PC-9 (cell line): Measurements from ENCODE around the gene RAC3. TPM values are rescaled to one million over a fixed set of nuclear protein-coding genes. Genes with fewer than 3 reads are reported as not detected.

Experiments used
- BruUV-seq: library from RNA; stranded (reverse); fragments of 400-500 nt; replicated peaks from 2 replicates; lab custom pipeline; 2021; lab: Mats Ljungman, UMichigan
- CTCF ChIA-PET: fragments of 300-600 bp; sonication (Branson Sonifier 250); formaldehyde crosslinking; loops from one replicate; lab custom pipeline; 2022; ENCODE audit warnings: antibody characterized with exemption; lab: Charles Lee
- POLR2A ChIA-PET: fragments of 300-600 bp; sonication (Branson Sonifier 250); formaldehyde crosslinking; loops from one replicate; lab custom pipeline; 2022; ENCODE audit warnings: antibody characterized with exemption; ENCODE audit not compliant: unreplicated experiment; lab: Charles Lee
- DNase-seq, 2 experiments: peaks; one replicate each; pipeline versions ENCODE4 v3.0.0 to v3.0.0-alpha.2; 2015 to 2022; ENCODE audit warnings: mixed read lengths in 1 of 2
- H2AFZ ChIP-seq: fragments of 200-600 bp; sonication (generic); 2 replicates; pipeline ENCODE4 v1.8.1; 2017; ENCODE audit warnings: antibody characterized with exemption
- H3F3A ChIP-seq: fragments of 200-600 bp; sonication (generic); 2 replicates; pipeline ENCODE4 v1.8.1; 2017; ENCODE audit warnings: antibody characterized with exemption, mild to moderate bottlenecking, low read depth; ENCODE audit not compliant: insufficient read depth
- H3K27ac ChIP-seq: fragments of 200-600 bp; sonication (generic); 2 replicates; pipeline ENCODE4 v1.6.1; 2016; ENCODE audit warnings: mixed run types
- H3K27me3 ChIP-seq: fragments of 200-600 bp; sonication (generic); 2 replicates; pipeline ENCODE4 v1.6.1; 2016; ENCODE audit warnings: low read depth, mixed run types; ENCODE audit not compliant: insufficient read depth
- H3K36me3 ChIP-seq: fragments of 200-600 bp; sonication (generic); 2 replicates; pipeline ENCODE4 v1.6.1; 2016; ENCODE audit warnings: low read depth, mixed run types
- H3K4me1 ChIP-seq: fragments of 200-600 bp; sonication (generic); replicated peaks from 2 replicates; pipeline ENCODE4 v1.6.1; 2016; ENCODE audit warnings: mixed run types; ENCODE audit not compliant: insufficient read depth
- H3K4me2 ChIP-seq: fragments of 200-600 bp; sonication (generic); 2 replicates; pipeline ENCODE4 v1.6.1; 2017; ENCODE audit warnings: mixed run types
- H3K4me3 ChIP-seq: fragments of 200-600 bp; sonication (generic); 2 replicates; pipeline ENCODE4 v1.6.1; 2016; ENCODE audit warnings: mixed run types
- H3K79me2 ChIP-seq: fragments of 200-600 bp; sonication (generic); 2 replicates; pipeline ENCODE4 v1.6.1; 2017; ENCODE audit warnings: low read depth, mixed run types
- H3K9me2 ChIP-seq: fragments of 200-600 bp; sonication (generic); 2 replicates; pipeline ENCODE4 v1.8.1; 2017; ENCODE audit warnings: mild to moderate bottlenecking; ENCODE audit not compliant: insufficient read depth
- H3K9me3 ChIP-seq: fragments of 200-600 bp; sonication (generic); 2 replicates; pipeline ENCODE4 v1.8.1; 2016; ENCODE audit warnings: low read depth; ENCODE audit not compliant: insufficient read depth
- H4K20me1 ChIP-seq: fragments of 200-600 bp; sonication (generic); 2 replicates; pipeline ENCODE4 v1.8.1; 2017; ENCODE audit not compliant: insufficient read depth
- EZH2 ChIP-seq: fragments of 200-600 bp; sonication (generic); IDR thresholded peaks from 2 replicates; pipeline ENCODE4 v1.8.0; 2017; ENCODE audit warnings: antibody characterized with exemption, low read depth
- intact Hi-C: fragments of 100-400 bp; cut with micrococcal nuclease; formaldehyde crosslinking; loops from one replicate; pipeline ENCODE4 v1.10.0; 2022; ENCODE audit not compliant: unreplicated experiment
- total RNA-seq: library from RNA; stranded (reverse); gene quantifications from 2 replicates; pipeline ENCODE4 v1.2.3, GENCODE V29; 2021
- TF ChIP-seq, protein P1 (sequence below): fragments of 200-600 bp; sonication (generic); conservative IDR thresholded peaks from 2 replicates; pipeline ENCODE4 v1.6.1; 2017; ENCODE audit warnings: mixed run types, antibody characterized with exemption, mild to moderate bottlenecking, moderate library complexity

The RAC3 gene
- total RNA-seq, 1 experiment from 2014 or later, result 32.3 TPM

DNA sequence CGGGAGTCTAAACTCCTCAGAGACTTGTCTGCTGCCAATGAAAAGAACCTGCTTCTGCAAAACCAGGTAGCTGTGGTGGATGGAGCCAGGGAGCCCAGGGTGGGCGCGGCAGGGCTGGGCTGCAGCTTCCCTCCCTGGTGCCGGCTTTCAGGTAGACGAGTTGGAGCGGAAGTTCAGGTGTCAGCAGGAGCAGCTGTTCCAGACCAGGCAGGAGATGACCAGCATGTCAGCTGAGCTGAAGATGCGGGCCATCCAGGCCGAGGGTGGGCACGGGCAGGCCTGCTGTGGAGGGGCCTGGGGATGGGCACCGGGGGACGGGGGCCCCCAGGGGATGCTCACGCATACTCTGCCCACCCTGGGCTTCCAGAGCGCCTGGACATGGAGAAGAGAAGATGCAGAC lies 3.2 kb upstream of the RAC3 start:
- CTCF ChIA-PET, result no interaction called here

DNA sequence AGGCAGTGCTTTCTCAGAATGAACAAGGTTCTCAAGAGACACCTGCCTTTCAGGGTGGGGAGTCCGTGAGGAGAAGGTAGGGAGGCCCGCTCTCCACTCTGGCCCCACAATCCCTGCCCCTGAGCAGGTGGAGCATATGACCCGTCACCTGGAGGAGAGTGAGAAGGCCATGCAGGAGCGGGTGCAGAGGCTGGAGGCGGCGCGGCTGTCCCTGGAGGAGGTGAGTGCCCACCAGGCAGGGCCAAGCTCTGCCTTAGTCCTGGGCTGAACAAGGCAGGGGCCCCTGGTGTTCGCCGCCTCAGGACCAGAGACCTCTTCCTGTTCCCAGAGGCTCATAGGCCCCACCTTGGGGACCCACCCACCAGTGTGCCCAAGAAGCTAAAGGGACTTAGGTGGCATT lies 2.5 kb upstream of the RAC3 start:
- BruUV-seq, result no TSS peak
- no peak overlapping the region for H3K27ac ChIP-seq
- no peaks in the 10 kb centered on the region for H3K36me3 ChIP-seq
- H3K79me2 ChIP-seq, result no peaks in the 10 kb centered on the region
- no peaks in the 10 kb centered on the region for H3K27me3 ChIP-seq
- no peak overlapping the region for H3K4me2 ChIP-seq
- peaks cover 3% of the 10 kb centered on the region; the same call in 1 of the 2 replicates for H3K4me1 ChIP-seq
- intact Hi-C loops, result no loop called here
- CTCF ChIA-PET, result no interaction called here
- no peak for DNase-seq
- H3K4me3 ChIP-seq, result no peak overlapping the region
- no peaks in the 10 kb centered on the region for H3F3A ChIP-seq
- H4K20me1 ChIP-seq, result no peaks in the 10 kb centered on the region
- no peaks in the 10 kb centered on the region for H3K9me3 ChIP-seq
- POLR2A ChIA-PET, result no interaction called here
- TF ChIP-seq, protein P1, sequence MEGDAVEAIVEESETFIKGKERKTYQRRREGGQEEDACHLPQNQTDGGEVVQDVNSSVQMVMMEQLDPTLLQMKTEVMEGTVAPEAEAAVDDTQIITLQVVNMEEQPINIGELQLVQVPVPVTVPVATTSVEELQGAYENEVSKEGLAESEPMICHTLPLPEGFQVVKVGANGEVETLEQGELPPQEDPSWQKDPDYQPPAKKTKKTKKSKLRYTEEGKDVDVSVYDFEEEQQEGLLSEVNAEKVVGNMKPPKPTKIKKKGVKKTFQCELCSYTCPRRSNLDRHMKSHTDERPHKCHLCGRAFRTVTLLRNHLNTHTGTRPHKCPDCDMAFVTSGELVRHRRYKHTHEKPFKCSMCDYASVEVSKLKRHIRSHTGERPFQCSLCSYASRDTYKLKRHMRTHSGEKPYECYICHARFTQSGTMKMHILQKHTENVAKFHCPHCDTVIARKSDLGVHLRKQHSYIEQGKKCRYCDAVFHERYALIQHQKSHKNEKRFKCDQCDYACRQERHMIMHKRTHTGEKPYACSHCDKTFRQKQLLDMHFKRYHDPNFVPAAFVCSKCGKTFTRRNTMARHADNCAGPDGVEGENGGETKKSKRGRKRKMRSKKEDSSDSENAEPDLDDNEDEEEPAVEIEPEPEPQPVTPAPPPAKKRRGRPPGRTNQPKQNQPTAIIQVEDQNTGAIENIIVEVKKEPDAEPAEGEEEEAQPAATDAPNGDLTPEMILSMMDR, result no peak
- TF ChIP-seq EZH2, result no peak
- H2AFZ ChIP-seq, result no peak overlapping the region
- no peaks in the 10 kb centered on the region for H3K9me2 ChIP-seq

More for the DNA sequence above, 3.2 kb upstream of the RAC3 start:
- Histone ChIP-seq H2AFZ (no peak overlapping the region), H3F3A (no peaks in the 10 kb centered on the region), H3K9me2 (no peaks in the 10 kb centered on the region), H3K4me2 (no peak overlapping the region), H3K9me3 (no peaks in the 10 kb centered on the region), H3K4me1 (peaks cover 6% of the 10 kb centered on the region; the same call in 1 of the 2 replicates), H3K4me3 (no peak overlapping the region), H4K20me1 (no peaks in the 10 kb centered on the region), H3K27me3 (no peaks in the 10 kb centered on the region), H3K36me3 (no peaks in the 10 kb centered on the region), H3K27ac (no peak overlapping the region), H3K79me2 (no peaks in the 10 kb centered on the region)
- intact Hi-C loops, result no loop called here
- DNase-seq, result no peak
- TF ChIP-seq, protein P1, result no peak
- TF ChIP-seq EZH2, result no peak
- POLR2A ChIA-PET, result interaction anchor here (0.7 kb wide), 1 partner anchor 115 kb away, joined by 3 read pairs; no protein-coding TSS in a partner anchor
- BruUV-seq, result no TSS peak

DNA sequence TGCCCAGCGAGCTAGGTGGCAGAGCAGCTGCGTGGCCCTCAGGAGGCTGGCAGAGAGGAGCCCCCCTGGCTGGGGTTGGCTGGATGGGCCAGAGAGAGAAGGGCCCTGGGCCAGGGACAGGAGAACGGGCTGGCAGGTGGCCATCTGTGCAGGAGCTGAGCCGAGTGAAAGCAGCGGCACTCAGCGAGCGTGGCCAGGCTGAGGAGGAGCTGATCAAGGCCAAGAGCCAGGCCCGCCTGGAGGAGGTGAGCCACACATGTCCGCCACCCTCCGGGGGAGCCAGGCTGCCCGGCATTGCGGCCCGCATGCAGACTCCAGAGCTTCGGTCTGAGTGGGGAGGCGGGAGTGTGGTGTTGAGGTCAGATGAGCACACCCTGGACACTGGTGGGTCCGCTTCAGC lies 2.1 kb upstream of the RAC3 start:
- no peak overlapping the region for H2AFZ ChIP-seq
- no peak overlapping the region for H3K27ac ChIP-seq
- TF ChIP-seq EZH2, result no peak
- TF ChIP-seq, protein P1, result no peak
- H3K4me3 ChIP-seq, result no peak overlapping the region
- H3K4me1 ChIP-seq, result no peaks in the 10 kb centered on the region
- H3K4me2 ChIP-seq, result no peak overlapping the region
- intact Hi-C loops, result no loop called here
- no peaks in the 10 kb centered on the region for H4K20me1 ChIP-seq
- no peaks in the 10 kb centered on the region for H3K36me3 ChIP-seq
- BruUV-seq, result no TSS peak
- no peak for DNase-seq
- ChIA-PET CTCF (no interaction called here), POLR2A (no interaction called here)
- no peaks in the 10 kb centered on the region for H3K9me2 ChIP-seq
- H3K9me3 ChIP-seq, result no peaks in the 10 kb centered on the region
- H3K79me2 ChIP-seq, result no peaks in the 10 kb centered on the region
- no peaks in the 10 kb centered on the region for H3K27me3 ChIP-seq
- H3F3A ChIP-seq, result no peaks in the 10 kb centered on the region
